ENCODE results near the gene DES.

DNA sequence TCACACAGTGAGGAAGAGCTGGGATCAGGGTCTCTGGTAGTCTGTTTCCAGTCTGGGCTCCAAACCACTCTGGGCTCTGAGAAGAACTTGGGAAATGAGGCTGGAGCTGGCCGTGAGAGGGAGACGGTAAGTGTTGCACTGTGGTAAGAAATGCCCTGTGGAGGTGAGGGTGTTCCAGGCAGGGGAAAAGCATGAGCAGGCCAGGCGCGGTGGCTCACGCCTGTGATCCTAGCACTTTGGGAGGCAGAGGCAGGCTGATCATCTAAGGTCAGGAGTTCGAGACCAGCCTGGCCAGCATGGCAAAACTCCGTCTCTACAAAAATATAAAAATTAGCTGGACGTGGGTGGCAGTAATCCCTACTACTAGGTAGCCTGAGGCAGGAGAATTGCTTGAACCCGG lies 14.3 kb upstream of the DES start:
- TF ChIP-seq, protein P1, sequence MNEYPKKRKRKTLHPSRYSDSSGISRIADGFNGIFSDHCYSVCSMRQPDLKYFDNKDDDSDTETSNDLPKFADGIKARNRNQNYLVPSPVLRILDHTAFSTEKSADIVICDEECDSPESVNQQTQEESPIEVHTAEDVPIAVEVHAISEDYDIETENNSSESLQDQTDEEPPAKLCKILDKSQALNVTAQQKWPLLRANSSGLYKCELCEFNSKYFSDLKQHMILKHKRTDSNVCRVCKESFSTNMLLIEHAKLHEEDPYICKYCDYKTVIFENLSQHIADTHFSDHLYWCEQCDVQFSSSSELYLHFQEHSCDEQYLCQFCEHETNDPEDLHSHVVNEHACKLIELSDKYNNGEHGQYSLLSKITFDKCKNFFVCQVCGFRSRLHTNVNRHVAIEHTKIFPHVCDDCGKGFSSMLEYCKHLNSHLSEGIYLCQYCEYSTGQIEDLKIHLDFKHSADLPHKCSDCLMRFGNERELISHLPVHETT (CRISPR knock-in tag; conservative IDR thresholded peaks at IDR 0.05): no peak
- TF ChIP-seq EZH2 (conservative IDR thresholded peaks at IDR 0.05; ENCODE audit: low read depth, low read length): no peak
- TF ChIP-seq ASH2L (IDR thresholded peaks at IDR 0.05; ENCODE audit: insufficient read length, low read depth, low read length): no peak
- no peak for TF ChIP-seq HMGXB3 (CRISPR knock-in tag; IDR thresholded peaks at IDR 0.05; ENCODE audit: borderline replicate concordance)
- no peak for TF ChIP-seq MAX (IDR thresholded peaks at IDR 0.05)
- TF ChIP-seq ADNP (CRISPR knock-in tag; IDR thresholded peaks at IDR 0.05): no peak
- TF ChIP-seq MAZ (IDR thresholded peaks at IDR 0.05; ENCODE audit: borderline replicate concordance, low read depth, low read length): no peak
- no peak for TF ChIP-seq MAZ (CRISPR knock-in tag; IDR thresholded peaks at IDR 0.05; ENCODE audit: low read depth)
- no peak for TF ChIP-seq CTCF (CRISPR knock-in tag; IDR thresholded peaks at IDR 0.05)
- TF ChIP-seq ZKSCAN1 (IDR thresholded peaks at IDR 0.05; ENCODE audit: low read length): no peak
- TF ChIP-seq, protein P2, sequence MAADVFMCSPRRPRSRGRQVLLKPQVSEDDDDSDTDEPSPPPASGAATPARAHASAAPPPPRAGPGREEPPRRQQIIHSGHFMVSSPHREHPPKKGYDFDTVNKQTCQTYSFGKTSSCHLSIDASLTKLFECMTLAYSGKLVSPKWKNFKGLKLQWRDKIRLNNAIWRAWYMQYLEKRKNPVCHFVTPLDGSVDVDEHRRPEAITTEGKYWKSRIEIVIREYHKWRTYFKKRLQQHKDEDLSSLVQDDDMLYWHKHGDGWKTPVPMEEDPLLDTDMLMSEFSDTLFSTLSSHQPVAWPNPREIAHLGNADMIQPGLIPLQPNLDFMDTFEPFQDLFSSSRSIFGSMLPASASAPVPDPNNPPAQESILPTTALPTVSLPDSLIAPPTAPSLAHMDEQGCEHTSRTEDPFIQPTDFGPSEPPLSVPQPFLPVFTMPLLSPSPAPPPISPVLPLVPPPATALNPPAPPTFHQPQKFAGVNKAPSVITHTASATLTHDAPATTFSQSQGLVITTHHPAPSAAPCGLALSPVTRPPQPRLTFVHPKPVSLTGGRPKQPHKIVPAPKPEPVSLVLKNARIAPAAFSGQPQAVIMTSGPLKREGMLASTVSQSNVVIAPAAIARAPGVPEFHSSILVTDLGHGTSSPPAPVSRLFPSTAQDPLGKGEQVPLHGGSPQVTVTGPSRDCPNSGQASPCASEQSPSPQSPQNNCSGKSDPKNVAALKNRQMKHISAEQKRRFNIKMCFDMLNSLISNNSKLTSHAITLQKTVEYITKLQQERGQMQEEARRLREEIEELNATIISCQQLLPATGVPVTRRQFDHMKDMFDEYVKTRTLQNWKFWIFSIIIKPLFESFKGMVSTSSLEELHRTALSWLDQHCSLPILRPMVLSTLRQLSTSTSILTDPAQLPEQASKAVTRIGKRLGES (CRISPR knock-in tag; IDR thresholded peaks at IDR 0.05; ENCODE audit: borderline replicate concordance): no peak
- TF ChIP-seq CHD4 (IDR thresholded peaks at IDR 0.05; ENCODE audit: borderline replicate concordance, low read length): no peak
- TF ChIP-seq NFE2L1 (CRISPR knock-in tag; IDR thresholded peaks at IDR 0.05; ENCODE audit: borderline replicate concordance): no peak

All from HepG2 (cell line).